ENCODE measurements around the gene RPN2.
A peak's percentile ranks its signal among the peaks of the same experiment; 100 is the strongest.

The RPN2 gene

GRCh38 chr20:37193821-37194220 is 14.7 kb downstream of the RPN2 start:
- H3K36me3 Mint-ChIP-seq (ENCODE audit: low read depth), result peaks cover 59% of the 10 kb centered on the region

DNA sequence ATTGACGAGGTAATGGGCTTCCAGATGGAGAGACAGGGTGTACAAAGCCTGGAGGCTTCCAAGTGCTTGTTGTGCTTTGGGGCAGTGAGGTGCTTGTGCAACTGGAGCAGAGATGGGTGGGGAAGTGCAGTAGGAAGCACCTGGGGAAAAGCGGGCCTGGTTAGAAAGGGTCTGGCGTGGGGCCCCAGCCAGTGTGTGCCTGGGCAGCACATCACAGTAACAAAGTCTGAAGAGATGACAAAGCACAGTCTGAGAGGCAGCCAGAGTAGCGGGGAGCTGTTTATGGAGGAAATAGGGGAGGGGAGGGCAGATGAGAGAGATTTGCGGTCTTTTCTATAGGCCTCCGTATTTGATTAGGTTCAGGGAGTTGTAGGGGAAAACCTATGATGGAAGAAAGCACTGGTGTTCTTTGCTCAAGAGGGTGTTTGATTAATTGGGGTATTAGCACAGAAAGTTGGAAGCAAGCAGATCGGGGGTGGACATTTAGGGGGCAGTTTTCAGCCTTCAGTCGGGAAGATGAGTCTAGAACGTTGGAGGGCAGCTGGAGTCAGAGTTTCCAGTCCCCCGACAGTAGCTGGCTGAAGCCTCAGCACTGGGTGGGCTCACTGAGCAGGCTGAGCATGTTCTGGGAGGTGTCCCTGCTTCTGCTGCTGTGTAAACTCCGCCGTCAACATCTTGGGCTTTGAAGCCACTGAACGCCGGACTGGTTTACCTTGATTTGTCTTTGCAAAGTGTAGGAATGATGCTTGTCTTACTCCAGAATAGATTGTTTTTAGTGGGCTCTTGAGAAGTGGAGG is 15.7 kb downstream of the RPN2 start:
- Mint-ChIP-seq H3K27me3 (ENCODE audit: low read depth) (no peaks in the 10 kb centered on the region), H3K4me3 (peak overlapping the region; percentile 52), H3K36me3 (ENCODE audit: low read depth) (peaks cover 55% of the 10 kb centered on the region), H3K27ac (peak overlapping the region; percentile 83), H3K9me3 (no peaks in the 10 kb centered on the region), H3K4me1 (ENCODE audit: low read depth) (peaks cover 41% of the 10 kb centered on the region)
- peak; percentile 15 for DNase-seq (ENCODE audit: low spot score)

More at GRCh38 chr20:37193821-37194220, 14.7 kb downstream of the RPN2 start:
- Mint-ChIP-seq H3K27ac (peak overlapping the region; percentile 68), H3K4me1 (ENCODE audit: low read depth) (peaks cover 47% of the 10 kb centered on the region), H3K9me3 (no peaks in the 10 kb centered on the region), H3K4me3 (peak overlapping the region; percentile 47), H3K27me3 (ENCODE audit: low read depth) (no peaks in the 10 kb centered on the region)
- no peak for DNase-seq (ENCODE audit: low spot score)

DNA sequence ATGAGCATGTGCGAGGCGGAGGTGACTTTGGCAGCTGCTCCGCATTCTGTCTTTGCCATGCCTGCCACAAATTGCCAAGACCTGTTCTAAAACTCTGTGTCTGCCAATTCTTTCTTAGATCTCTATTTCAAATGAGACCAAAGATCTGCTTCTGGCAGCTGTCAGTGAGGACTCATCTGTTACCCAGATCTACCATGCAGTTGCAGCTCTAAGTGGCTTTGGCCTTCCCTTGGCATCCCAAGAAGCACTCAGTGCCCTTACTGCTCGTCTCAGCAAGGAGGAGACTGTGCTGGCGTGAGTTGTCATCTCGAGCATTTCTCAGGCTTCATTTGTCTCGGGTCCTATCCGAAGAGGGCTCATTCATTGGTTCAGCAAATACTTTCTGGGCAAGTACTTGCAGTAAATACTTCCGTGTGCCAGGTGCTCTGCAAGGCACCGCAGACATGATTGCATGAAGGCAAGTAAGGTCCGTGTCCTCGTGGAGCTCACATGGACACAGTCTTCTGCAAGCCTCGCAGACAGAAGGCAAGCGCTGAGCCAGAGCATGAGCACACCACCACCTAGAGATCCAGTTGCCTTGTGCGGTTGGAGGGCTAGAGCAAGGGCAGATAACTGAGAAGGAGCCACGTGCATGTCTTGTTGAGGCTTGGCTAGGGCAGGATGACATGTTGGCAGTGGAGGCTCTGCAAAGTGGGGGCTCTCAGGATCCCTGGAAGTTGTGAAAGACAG is 20.0 kb downstream of the RPN2 start:
- H3K27me3 Mint-ChIP-seq (ENCODE audit: low read depth), result no peaks in the 10 kb centered on the region
- H3K36me3 Mint-ChIP-seq (ENCODE audit: low read depth), result peaks cover 53% of the 10 kb centered on the region
- DNase-seq (ENCODE audit: low spot score), result no peak
- no peak overlapping the region for H3K27ac Mint-ChIP-seq
- no peaks in the 10 kb centered on the region for H3K9me3 Mint-ChIP-seq
- H3K4me1 Mint-ChIP-seq (ENCODE audit: low read depth), result peaks cover 20% of the 10 kb centered on the region
- no peak overlapping the region for H3K4me3 Mint-ChIP-seq

- H3K4me1 Mint-ChIP-seq (ENCODE audit: low read depth), result peaks cover 13% of the 10 kb centered on the region
- no peaks in the 10 kb centered on the region for H3K9me3 Mint-ChIP-seq
- H3K27ac Mint-ChIP-seq, result no peak overlapping the region
- H3K36me3 Mint-ChIP-seq (ENCODE audit: low read depth), result peaks cover 60% of the 10 kb centered on the region
- no peak overlapping the region for H3K4me3 Mint-ChIP-seq
- no peak for DNase-seq (ENCODE audit: low spot score)
- no peaks in the 10 kb centered on the region for H3K27me3 Mint-ChIP-seq (ENCODE audit: low read depth)
Observed at GRCh38 chr20:37200376-37200775, 21.2 kb downstream of the RPN2 start.

- Mint-ChIP-seq H3K9me3 (no peaks in the 10 kb centered on the region), H3K36me3 (ENCODE audit: low read depth) (peaks cover 63% of the 10 kb centered on the region), H3K27ac (no peak overlapping the region), H3K4me3 (no peak overlapping the region), H3K27me3 (ENCODE audit: low read depth) (no peaks in the 10 kb centered on the region), H3K4me1 (ENCODE audit: low read depth) (peaks cover 11% of the 10 kb centered on the region)
- DNase-seq (ENCODE audit: low spot score), result no peak
Observed at GRCh38 chr20:37200926-37201826, 22.0 kb downstream of the RPN2 start.

DNA sequence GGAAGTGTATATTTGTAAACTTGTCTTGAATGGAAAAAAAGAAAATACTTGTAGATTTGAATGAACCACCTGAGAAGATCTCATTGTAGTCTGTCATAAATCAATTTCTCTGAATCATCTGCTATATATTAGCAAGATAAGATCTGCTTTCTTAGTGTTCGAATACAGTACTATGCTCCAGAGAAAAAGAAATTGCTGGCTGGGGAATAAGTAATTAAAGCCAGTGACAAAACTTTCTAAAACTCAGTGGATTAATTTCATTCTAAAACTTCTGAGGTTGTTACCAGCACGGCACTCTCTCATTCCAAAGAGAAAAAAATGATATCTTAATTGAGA is 22.7 kb downstream of the RPN2 start:
- Mint-ChIP-seq H3K27me3 (ENCODE audit: low read depth) (no peaks in the 10 kb centered on the region), H3K4me1 (ENCODE audit: low read depth) (peaks cover 6% of the 10 kb centered on the region), H3K9me3 (no peaks in the 10 kb centered on the region), H3K27ac (no peak overlapping the region), H3K36me3 (ENCODE audit: low read depth) (peaks cover 61% of the 10 kb centered on the region), H3K4me3 (no peak overlapping the region)
- DNase-seq (ENCODE audit: low spot score), result no peak

- Mint-ChIP-seq H3K4me3 (no peak overlapping the region), H3K4me1 (ENCODE audit: low read depth) (peaks cover 3% of the 10 kb centered on the region), H3K36me3 (ENCODE audit: low read depth) (peaks cover 60% of the 10 kb centered on the region), H3K27me3 (ENCODE audit: low read depth) (no peaks in the 10 kb centered on the region), H3K27ac (no peak overlapping the region), H3K9me3 (no peaks in the 10 kb centered on the region)
- no peak for DNase-seq (ENCODE audit: low spot score)
Observed at GRCh38 chr20:37202267-37202943, 23.3 kb downstream of the RPN2 start.

GRCh38 chr20:37204056-37204455 is 24.9 kb downstream of the RPN2 start:
- H3K9me3 Mint-ChIP-seq, result no peaks in the 10 kb centered on the region
- H3K36me3 Mint-ChIP-seq (ENCODE audit: low read depth), result peaks cover 60% of the 10 kb centered on the region
- peaks cover 3% of the 10 kb centered on the region for H3K4me1 Mint-ChIP-seq (ENCODE audit: low read depth)
- no peak overlapping the region for H3K27ac Mint-ChIP-seq
- DNase-seq (ENCODE audit: low spot score), result no peak
- no peaks in the 10 kb centered on the region for H3K27me3 Mint-ChIP-seq (ENCODE audit: low read depth)
- no peak overlapping the region for H3K4me3 Mint-ChIP-seq

DNA sequence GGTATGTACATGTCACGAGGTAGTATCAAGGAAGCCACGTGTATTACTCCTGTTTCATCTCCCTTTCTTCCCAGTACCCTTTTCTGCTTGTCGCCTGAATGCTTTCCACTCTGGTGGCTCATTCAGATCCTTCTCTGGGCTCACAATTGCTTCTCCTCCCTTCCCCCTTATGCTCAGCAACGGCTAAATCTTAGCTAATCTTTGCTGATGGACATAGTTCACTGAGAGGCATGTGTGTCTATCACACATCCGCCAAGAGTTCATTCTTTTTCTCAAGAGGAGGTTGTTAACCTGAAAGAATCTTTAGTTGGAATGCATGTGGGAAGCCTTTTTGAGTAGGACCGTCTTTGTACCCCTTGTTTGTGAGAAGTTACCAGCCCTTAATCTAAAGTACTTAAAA is 26.0 kb downstream of the RPN2 start:
- Mint-ChIP-seq H3K4me1 (ENCODE audit: low read depth) (peaks cover 3% of the 10 kb centered on the region), H3K4me3 (no peak overlapping the region), H3K27ac (no peak overlapping the region), H3K27me3 (ENCODE audit: low read depth) (no peaks in the 10 kb centered on the region), H3K36me3 (ENCODE audit: low read depth) (peaks cover 62% of the 10 kb centered on the region), H3K9me3 (no peaks in the 10 kb centered on the region)
- no peak for DNase-seq (ENCODE audit: low spot score)

- no peak for DNase-seq (ENCODE audit: low spot score)
- H3K27me3 Mint-ChIP-seq (ENCODE audit: low read depth), result no peaks in the 10 kb centered on the region
Observed at GRCh38 chr20:37205794-37206193, 26.7 kb downstream of the RPN2 start.

DNA sequence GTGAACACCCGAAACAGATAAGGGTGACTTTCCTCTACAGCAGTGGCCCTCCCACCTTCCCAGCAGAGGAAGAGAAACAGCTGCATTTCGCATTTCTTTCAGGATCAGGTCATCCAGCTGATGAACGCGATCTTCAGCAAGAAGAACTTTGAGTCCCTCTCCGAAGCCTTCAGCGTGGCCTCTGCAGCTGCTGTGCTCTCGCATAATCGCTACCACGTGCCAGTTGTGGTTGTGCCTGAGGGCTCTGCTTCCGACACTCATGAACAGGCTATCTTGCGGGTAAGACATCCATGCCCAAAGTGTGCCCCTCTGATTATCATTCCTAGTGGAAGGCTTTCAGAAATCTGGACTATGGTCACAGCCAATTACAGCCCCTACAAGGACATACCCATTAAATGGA is 28.0 kb downstream of the RPN2 start:
- H3K36me3 Mint-ChIP-seq (ENCODE audit: low read depth), result peaks cover 51% of the 10 kb centered on the region
- H3K27me3 Mint-ChIP-seq (ENCODE audit: low read depth), result no peaks in the 10 kb centered on the region
- no peak overlapping the region for H3K4me3 Mint-ChIP-seq
- DNase-seq (ENCODE audit: low spot score), result no peak
- no peaks in the 10 kb centered on the region for H3K4me1 Mint-ChIP-seq (ENCODE audit: low read depth)
- H3K9me3 Mint-ChIP-seq, result no peaks in the 10 kb centered on the region
- no peak overlapping the region for H3K27ac Mint-ChIP-seq

More at GRCh38 chr20:37205794-37206193, 26.7 kb downstream of the RPN2 start:
- Mint-ChIP-seq H3K4me3 (no peak overlapping the region), H3K36me3 (ENCODE audit: low read depth) (peaks cover 59% of the 10 kb centered on the region), H3K4me1 (ENCODE audit: low read depth) (peaks cover under 1% of the 10 kb centered on the region), H3K9me3 (no peaks in the 10 kb centered on the region), H3K27ac (no peak overlapping the region)

DNA sequence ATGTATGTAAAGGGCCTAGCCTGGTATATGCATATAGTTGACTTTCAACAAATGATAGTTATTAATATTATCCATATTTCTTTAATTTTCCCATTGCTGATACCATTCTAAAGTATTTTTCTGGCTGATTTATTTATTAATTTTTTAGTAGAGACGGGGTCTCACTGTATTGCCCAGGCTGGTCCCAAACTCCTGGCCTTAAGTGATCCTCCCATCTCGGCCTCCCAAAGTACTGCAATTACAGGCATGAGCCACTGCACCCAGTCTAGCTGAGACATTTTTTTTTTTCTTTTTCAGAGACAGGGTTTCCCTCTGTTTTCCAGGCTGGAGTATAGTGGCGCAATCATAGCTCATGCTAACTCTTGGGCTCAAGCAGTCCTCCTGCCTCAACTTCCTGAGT is 30.1 kb downstream of the RPN2 start:
- peaks cover 53% of the 10 kb centered on the region for H3K36me3 Mint-ChIP-seq (ENCODE audit: low read depth)
- H3K27ac Mint-ChIP-seq, result no peak overlapping the region
- no peak overlapping the region for H3K4me3 Mint-ChIP-seq
- DNase-seq (ENCODE audit: low spot score), result no peak
- no peaks in the 10 kb centered on the region for H3K9me3 Mint-ChIP-seq
- no peaks in the 10 kb centered on the region for H3K27me3 Mint-ChIP-seq (ENCODE audit: low read depth)
- H3K4me1 Mint-ChIP-seq (ENCODE audit: low read depth), result no peaks in the 10 kb centered on the region

- peaks cover 52% of the 10 kb centered on the region for H3K36me3 Mint-ChIP-seq (ENCODE audit: low read depth)
- no peaks in the 10 kb centered on the region for H3K27me3 Mint-ChIP-seq (ENCODE audit: low read depth)
- no peak overlapping the region for H3K4me3 Mint-ChIP-seq
- H3K4me1 Mint-ChIP-seq (ENCODE audit: low read depth), result no peaks in the 10 kb centered on the region
- DNase-seq (ENCODE audit: low spot score), result no peak
- H3K9me3 Mint-ChIP-seq, result no peaks in the 10 kb centered on the region
- no peak overlapping the region for H3K27ac Mint-ChIP-seq
Observed at GRCh38 chr20:37209661-37210314, 30.7 kb downstream of the RPN2 start.

Measured in T-helper 2 cell treated with Interferon-gamma antibody and Interleukin-4, amounts not matched to agents 5 μg/mL and 100 μg/mL, for 36 hours (primary cell).